CD4-positive, alpha-beta T cell (primary cell): Measurements from ENCODE around the gene RCN1. TPM values are rescaled to one million over a fixed set of nuclear protein-coding genes. Genes with fewer than 3 reads are reported as not detected.

Source experiments
- ATAC-seq: fragments of 200-7000 bp; cut with Tn5 transposase; one replicate; pipeline ENCODE4 v1.10.0; 2022; ENCODE audit warnings: mild to moderate bottlenecking; ENCODE audit not compliant: poor library complexity
- CTCF ChIA-PET: fragments of 350-600 bp; sonication (Branson Sonifier 250); formaldehyde crosslinking; loops from one replicate; lab custom pipeline; 2021; ENCODE audit warnings: antibody characterized with exemption, inconsistent platforms; lab: Charles Lee
- POLR2A ChIA-PET: fragments of 350-600 bp; sonication (Branson Sonifier 250); formaldehyde crosslinking; loops from one replicate; lab custom pipeline; 2021; ENCODE audit warnings: antibody characterized with exemption, inconsistent platforms; lab: Charles Lee
- DNase-seq, 14 experiments: peaks; one replicate each; pipeline ENCODE4 v3.0.0-alpha.2; 2013 to 2020; ENCODE audit warnings: mixed read lengths in 2 of 14
- H3K27ac ChIP-seq, 2 donors: one replicate each; pipeline versions ENCODE4 v1.5.1 to v1.7.0; 2013; ENCODE audit warnings: low read length in 2 of 2, low read depth in 1 of 2, mild to moderate bottlenecking in 1 of 2
- H3K27me3 ChIP-seq, 2 experiments: 1 replicate in 1 of 2; 2 replicates in 1 of 2; pipeline versions ENCODE4 v1.6.1 to v1.7.0; 2013; ENCODE audit warnings: low read length in 2 of 2, control low read depth in 1 of 2, mild to moderate bottlenecking in 1 of 2, moderate library complexity in 1 of 2; ENCODE audit not compliant: insufficient read depth in 2 of 2, control insufficient read depth in 1 of 2
- H3K36me3 ChIP-seq: one replicate; pipeline ENCODE4 v1.6.1; 2013; ENCODE audit warnings: low read length, control low read depth; ENCODE audit not compliant: insufficient read depth
- H3K4me1 ChIP-seq: one replicate; pipeline ENCODE4 v1.6.1; 2013; ENCODE audit warnings: low read length, control low read depth; ENCODE audit not compliant: insufficient read depth
- H3K4me3 ChIP-seq: one replicate; pipeline ENCODE4 v1.5.1; 2013; ENCODE audit warnings: mild to moderate bottlenecking, low read length, moderate library complexity
- H3K9me3 ChIP-seq, 2 experiments: 1 replicate in 1 of 2; 2 replicates in 1 of 2; pipeline versions ENCODE4 v1.6.1 to v1.7.0; 2013; ENCODE audit warnings: low read length in 2 of 2, mild to moderate bottlenecking in 2 of 2, control low read depth in 1 of 2, moderate library complexity in 1 of 2; ENCODE audit not compliant: control insufficient read depth in 1 of 2, insufficient read depth in 1 of 2
- H3K27ac Mint-ChIP-seq: one replicate; pipeline ENCODE4 v1.8.0; 2020; ENCODE audit warnings: mixed read lengths
- H3K27me3 Mint-ChIP-seq: one replicate; pipeline ENCODE4 v1.8.0; 2021; ENCODE audit warnings: mixed read lengths
- H3K36me3 Mint-ChIP-seq: one replicate; pipeline ENCODE4 v1.8.0; 2021; ENCODE audit warnings: low read depth, mixed read lengths
- H3K4me1 Mint-ChIP-seq: one replicate; pipeline ENCODE4 v1.8.0; 2021; ENCODE audit warnings: low read depth, mixed read lengths
- H3K4me3 Mint-ChIP-seq: one replicate; pipeline ENCODE4 v1.8.0; 2020; ENCODE audit warnings: mild to moderate bottlenecking, mixed read lengths
- H3K9me3 Mint-ChIP-seq: one replicate; pipeline ENCODE4 v1.8.0; 2020; ENCODE audit warnings: mixed read lengths
- CTCF ChIP-seq: fragments of 200-600 bp; IDR thresholded peaks from one replicate; pipeline ENCODE4 v1.8.0; 2022; ENCODE audit warnings: antibody characterized with exemption, mild to moderate bottlenecking
- intact Hi-C, 2 experiments: fragments of 100-400 bp; cut with DNase I in 1 of 2; cut with micrococcal nuclease in 1 of 2; formaldehyde crosslinking; loops; one replicate each; pipeline versions ENCODE4 v1.15.1 to v1.9.0; 2023 to 2025; cut with DNase I, micrococcal nuclease
- total RNA-seq, 174 experiments: library from RNA in 2 of 174; stranded (reverse) in 2 of 174; gene quantifications; one replicate each; pipeline ENCODE4 v1.2.3 and lab custom pipeline; 2021 to 2026

RCN1 gene
- total RNA-seq, 2 experiments from 2014 or later: 7.4 to 9.1 TPM

GRCh38 chr11:32070692-32071091 is 20.2 kb upstream of the RCN1 start:
- Mint-ChIP-seq H3K36me3 (no peaks in the 10 kb centered on the region), H3K27me3 (peaks cover 56% of the 10 kb centered on the region), H3K9me3 (no peaks in the 10 kb centered on the region), H3K27ac (no peak overlapping the region), H3K4me1 (no peaks in the 10 kb centered on the region), H3K4me3 (no peak overlapping the region)
- Histone ChIP-seq H3K27me3 (peaks cover 8 to 16% of the 10 kb centered on the region in 2 experiments), H3K36me3 (no peaks in the 10 kb centered on the region), H3K4me1 (no peaks in the 10 kb centered on the region), H3K4me3 (no peak overlapping the region), H3K9me3 (no peaks in the 10 kb centered on the region), H3K27ac (no peak overlapping the region)
- POLR2A ChIA-PET: no interaction called here
- DNase-seq (no peak), ATAC-seq (no peak)
- CTCF ChIA-PET: no interaction called here
- TF ChIP-seq CTCF: no peak
- intact Hi-C loops: no loop called here

- H3K36me3 ChIP-seq: no peaks in the 10 kb centered on the region
- no peak for ATAC-seq
- no peaks in the 10 kb centered on the region for H3K4me1 Mint-ChIP-seq
- no peak overlapping the region for H3K4me3 Mint-ChIP-seq
- H3K4me3 ChIP-seq: no peak overlapping the region
- H3K27me3 Mint-ChIP-seq: peaks cover 55% of the 10 kb centered on the region
- no peaks in the 10 kb centered on the region for H3K9me3 ChIP-seq
- no peak overlapping the region for H3K27ac ChIP-seq
- CTCF ChIA-PET: interaction anchor here (1.1 kb wide), 1 partner anchor 9 kb away, joined by 3 read pairs; no protein-coding TSS in a partner anchor
- no peaks in the 10 kb centered on the region for H3K4me1 ChIP-seq
- intact Hi-C loops: no loop called here
- no peak for DNase-seq
- POLR2A ChIA-PET: no interaction called here
- TF ChIP-seq CTCF: no peak
- H3K27me3 ChIP-seq: peaks cover 8 to 13% of the 10 kb centered on the region in 2 experiments
- H3K9me3 Mint-ChIP-seq: no peaks in the 10 kb centered on the region
- no peaks in the 10 kb centered on the region for H3K36me3 Mint-ChIP-seq
- no peak overlapping the region for H3K27ac Mint-ChIP-seq
Observed at GRCh38 chr11:32071811-32072210, 19.1 kb upstream of the RCN1 start.

DNA sequence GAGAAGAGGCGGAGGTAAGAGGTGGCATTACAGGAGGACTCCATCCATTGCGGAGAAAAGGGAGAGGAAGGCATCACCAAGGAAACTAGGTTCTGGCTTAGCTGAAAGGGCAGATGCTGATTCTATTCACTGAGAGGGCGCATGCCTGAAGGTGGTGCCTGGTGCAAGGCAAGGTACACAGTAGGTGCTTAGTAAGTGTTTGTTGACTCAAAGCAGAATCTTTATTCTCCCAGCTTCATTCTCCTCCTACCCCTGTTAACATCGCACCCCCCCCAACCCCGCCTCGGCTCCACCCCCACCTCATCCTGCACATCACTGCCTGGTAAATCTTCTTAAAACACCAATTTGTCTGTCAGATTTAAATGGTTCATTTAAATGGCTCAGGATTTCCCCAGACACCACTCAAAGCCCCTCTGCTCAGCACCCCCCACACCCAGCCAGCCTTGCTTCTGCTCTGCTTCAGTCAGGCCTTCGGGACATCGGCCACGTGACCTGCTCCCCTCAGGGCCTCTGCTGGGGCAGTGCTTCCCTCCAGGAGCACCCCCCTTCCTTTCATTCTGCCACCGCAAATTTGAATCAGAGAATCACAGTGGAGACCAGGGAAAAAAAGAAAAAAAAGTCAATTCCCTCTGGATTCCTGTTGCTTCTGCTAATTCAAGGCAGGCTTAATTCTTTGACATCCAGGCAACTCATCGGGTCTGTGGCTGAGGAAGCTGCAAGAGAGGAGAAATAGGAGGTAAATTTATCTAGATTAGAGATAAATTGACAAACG is 17.8 kb upstream of the RCN1 start:
- peaks cover 8 to 9% of the 10 kb centered on the region in 2 experiments for H3K27me3 ChIP-seq
- H3K4me3 Mint-ChIP-seq: no peak overlapping the region
- no peak overlapping the region for H3K27ac Mint-ChIP-seq
- H3K9me3 ChIP-seq: no peaks in the 10 kb centered on the region
- intact Hi-C loops: no loop called here
- ATAC-seq: no peak
- no peaks in the 10 kb centered on the region for H3K36me3 Mint-ChIP-seq
- no peak for TF ChIP-seq CTCF
- no peaks in the 10 kb centered on the region for H3K4me1 ChIP-seq
- H3K4me3 ChIP-seq: no peak overlapping the region
- H3K9me3 Mint-ChIP-seq: no peaks in the 10 kb centered on the region
- H3K27ac ChIP-seq: no peak overlapping the region
- DNase-seq: no peak
- POLR2A ChIA-PET: no interaction called here
- no peaks in the 10 kb centered on the region for H3K36me3 ChIP-seq
- CTCF ChIA-PET: no interaction called here
- peaks cover 47% of the 10 kb centered on the region for H3K27me3 Mint-ChIP-seq
- no peaks in the 10 kb centered on the region for H3K4me1 Mint-ChIP-seq
